CD4-positive, alpha-beta T cell (primary cell): ENCODE data around the gene NCKAP5. TPM values are rescaled to one million over a fixed set of nuclear protein-coding genes. Genes with fewer than 3 reads are reported as not detected.

ENCODE experiments used
- ATAC-seq: fragments of 200-7000 bp; cut with Tn5 transposase; one replicate; pipeline ENCODE4 v1.10.0; 2022; ENCODE audit warnings: mild to moderate bottlenecking; ENCODE audit not compliant: poor library complexity
- CTCF ChIA-PET: fragments of 350-600 bp; sonication (Branson Sonifier 250); formaldehyde crosslinking; loops from one replicate; lab custom pipeline; 2021; ENCODE audit warnings: antibody characterized with exemption, inconsistent platforms; lab: Charles Lee
- POLR2A ChIA-PET: fragments of 350-600 bp; sonication (Branson Sonifier 250); formaldehyde crosslinking; loops from one replicate; lab custom pipeline; 2021; ENCODE audit warnings: antibody characterized with exemption, inconsistent platforms; lab: Charles Lee
- DNase-seq, 14 experiments: peaks; one replicate each; pipeline ENCODE4 v3.0.0-alpha.2; 2013 to 2020; ENCODE audit warnings: mixed read lengths in 2 of 14
- H3K27ac ChIP-seq, 2 donors: one replicate each; pipeline versions ENCODE4 v1.5.1 to v1.7.0; 2013; ENCODE audit warnings: low read length in 2 of 2, low read depth in 1 of 2, mild to moderate bottlenecking in 1 of 2
- H3K27me3 ChIP-seq, 2 experiments: 1 replicate in 1 of 2; 2 replicates in 1 of 2; pipeline versions ENCODE4 v1.6.1 to v1.7.0; 2013; ENCODE audit warnings: low read length in 2 of 2, control low read depth in 1 of 2, mild to moderate bottlenecking in 1 of 2, moderate library complexity in 1 of 2; ENCODE audit not compliant: insufficient read depth in 2 of 2, control insufficient read depth in 1 of 2
- H3K36me3 ChIP-seq: one replicate; pipeline ENCODE4 v1.6.1; 2013; ENCODE audit warnings: low read length, control low read depth; ENCODE audit not compliant: insufficient read depth
- H3K4me1 ChIP-seq: one replicate; pipeline ENCODE4 v1.6.1; 2013; ENCODE audit warnings: low read length, control low read depth; ENCODE audit not compliant: insufficient read depth
- H3K4me3 ChIP-seq: one replicate; pipeline ENCODE4 v1.5.1; 2013; ENCODE audit warnings: mild to moderate bottlenecking, low read length, moderate library complexity
- H3K9me3 ChIP-seq, 2 experiments: 1 replicate in 1 of 2; 2 replicates in 1 of 2; pipeline versions ENCODE4 v1.6.1 to v1.7.0; 2013; ENCODE audit warnings: low read length in 2 of 2, mild to moderate bottlenecking in 2 of 2, control low read depth in 1 of 2, moderate library complexity in 1 of 2; ENCODE audit not compliant: control insufficient read depth in 1 of 2, insufficient read depth in 1 of 2
- H3K27ac Mint-ChIP-seq: one replicate; pipeline ENCODE4 v1.8.0; 2020; ENCODE audit warnings: mixed read lengths
- H3K27me3 Mint-ChIP-seq: one replicate; pipeline ENCODE4 v1.8.0; 2021; ENCODE audit warnings: mixed read lengths
- H3K36me3 Mint-ChIP-seq: one replicate; pipeline ENCODE4 v1.8.0; 2021; ENCODE audit warnings: low read depth, mixed read lengths
- H3K4me1 Mint-ChIP-seq: one replicate; pipeline ENCODE4 v1.8.0; 2021; ENCODE audit warnings: low read depth, mixed read lengths
- H3K4me3 Mint-ChIP-seq: one replicate; pipeline ENCODE4 v1.8.0; 2020; ENCODE audit warnings: mild to moderate bottlenecking, mixed read lengths
- H3K9me3 Mint-ChIP-seq: one replicate; pipeline ENCODE4 v1.8.0; 2020; ENCODE audit warnings: mixed read lengths
- CTCF ChIP-seq: fragments of 200-600 bp; IDR thresholded peaks from one replicate; pipeline ENCODE4 v1.8.0; 2022; ENCODE audit warnings: antibody characterized with exemption, mild to moderate bottlenecking
- intact Hi-C, 2 experiments: fragments of 100-400 bp; cut with DNase I in 1 of 2; cut with micrococcal nuclease in 1 of 2; formaldehyde crosslinking; loops; one replicate each; pipeline versions ENCODE4 v1.15.1 to v1.9.0; 2023 to 2025; cut with DNase I, micrococcal nuclease
- total RNA-seq, 174 experiments: library from RNA in 2 of 174; stranded (reverse) in 2 of 174; gene quantifications; one replicate each; pipeline ENCODE4 v1.2.3 and lab custom pipeline; 2021 to 2026

Gene NCKAP5
- total RNA-seq, 2 experiments from 2014 or later, result not detected

DNA sequence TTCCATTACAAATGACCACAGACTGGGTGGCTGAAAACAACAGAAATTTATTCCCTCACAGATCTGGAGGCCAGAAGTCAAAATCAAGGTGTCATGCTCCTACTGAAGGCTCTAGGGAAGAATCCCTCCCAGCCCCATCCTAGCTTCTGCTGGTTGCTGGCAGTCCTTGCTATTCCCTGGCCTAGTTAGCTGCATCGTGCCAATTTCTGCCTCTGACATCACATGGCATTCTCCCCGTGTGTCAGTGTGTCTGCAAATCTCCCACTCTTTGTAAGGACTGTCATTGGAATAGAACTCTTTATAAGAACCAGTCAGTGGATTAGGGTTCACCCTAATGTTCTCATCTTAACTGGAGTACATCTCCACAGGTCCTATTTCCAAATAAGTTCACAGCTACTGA is 30.5 kb upstream of the NCKAP5 start:
- no peaks in the 10 kb centered on the region for H3K4me1 ChIP-seq
- no peak for ATAC-seq
- no peak overlapping the region for H3K27ac ChIP-seq
- no peaks in the 10 kb centered on the region for H3K27me3 ChIP-seq
- H3K27ac Mint-ChIP-seq, result no peak overlapping the region
- no peaks in the 10 kb centered on the region for H3K9me3 Mint-ChIP-seq
- no peaks in the 10 kb centered on the region for H3K36me3 ChIP-seq
- peaks cover 0 to 13% of the 10 kb centered on the region in 2 experiments for H3K9me3 ChIP-seq
- H3K36me3 Mint-ChIP-seq, result no peaks in the 10 kb centered on the region
- no peak overlapping the region for H3K4me3 ChIP-seq
- ChIA-PET POLR2A (no interaction called here), CTCF (no interaction called here)
- H3K4me3 Mint-ChIP-seq, result no peak overlapping the region
- H3K4me1 Mint-ChIP-seq, result no peaks in the 10 kb centered on the region
- DNase-seq, result no peak
- no peak for TF ChIP-seq CTCF
- H3K27me3 Mint-ChIP-seq, result peaks cover 4% of the 10 kb centered on the region
- intact Hi-C loops, result no loop called here

- Mint-ChIP-seq H3K27ac (no peak overlapping the region), H3K4me3 (no peak overlapping the region), H3K4me1 (no peaks in the 10 kb centered on the region), H3K36me3 (no peaks in the 10 kb centered on the region), H3K9me3 (no peaks in the 10 kb centered on the region), H3K27me3 (peaks cover 4% of the 10 kb centered on the region)
- intact Hi-C loops, result no loop called here
- ChIA-PET CTCF (no interaction called here), POLR2A (no interaction called here)
- Histone ChIP-seq H3K4me1 (no peaks in the 10 kb centered on the region), H3K9me3 (peaks cover 0 to 5% of the 10 kb centered on the region in 2 experiments), H3K36me3 (no peaks in the 10 kb centered on the region), H3K4me3 (no peak overlapping the region), H3K27ac (no peak overlapping the region), H3K27me3 (no peaks in the 10 kb centered on the region)
- no peak for TF ChIP-seq CTCF
- no peak for DNase-seq
- no peak for ATAC-seq
Measured at GRCh38 chr2:133596701-133597393, 28.6 kb upstream of the NCKAP5 start.

DNA sequence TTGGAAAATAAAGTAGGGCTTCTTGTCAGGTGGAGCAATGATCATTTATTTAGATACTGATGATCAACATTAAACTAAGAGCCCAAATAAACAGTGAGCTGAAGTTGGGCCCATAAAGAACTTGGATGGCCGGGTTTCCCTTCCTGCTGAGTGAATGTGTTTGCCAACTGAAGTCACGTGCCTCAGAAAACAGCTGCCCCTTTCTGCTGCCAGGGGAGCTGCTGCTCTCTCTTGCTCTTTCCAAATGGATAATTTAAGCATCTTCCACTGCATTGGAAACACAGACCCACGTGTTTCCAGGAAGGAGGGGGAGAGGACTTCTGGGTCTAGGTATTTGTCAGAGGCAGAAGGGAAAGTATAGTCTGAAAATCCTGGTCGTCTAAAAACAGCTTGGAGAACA is 22.9 kb upstream of the NCKAP5 start:
- intact Hi-C loops, result no loop called here
- Histone ChIP-seq H3K4me1 (no peaks in the 10 kb centered on the region), H3K27ac (no peak overlapping the region), H3K4me3 (no peak overlapping the region), H3K27me3 (no peaks in the 10 kb centered on the region), H3K9me3 (peaks cover 0 to 3% of the 10 kb centered on the region in 2 experiments), H3K36me3 (no peaks in the 10 kb centered on the region)
- peaks cover 4% of the 10 kb centered on the region for H3K27me3 Mint-ChIP-seq
- DNase-seq, result no peak
- ChIA-PET POLR2A (no interaction called here), CTCF (no interaction called here)
- no peaks in the 10 kb centered on the region for H3K9me3 Mint-ChIP-seq
- H3K36me3 Mint-ChIP-seq, result no peaks in the 10 kb centered on the region
- H3K4me3 Mint-ChIP-seq, result no peak overlapping the region
- no peak overlapping the region for H3K27ac Mint-ChIP-seq
- no peak for ATAC-seq
- no peaks in the 10 kb centered on the region for H3K4me1 Mint-ChIP-seq
- no peak for TF ChIP-seq CTCF
